IPS-15b (cell line): ENCODE measurements around the gene PGS1.

Experiments
- H3K27me3 ChIP-seq: one replicate; pipeline ENCODE4 v1.6.1; 2013; ENCODE audit warnings: low read length; ENCODE audit not compliant: control insufficient read depth, insufficient read depth
- H3K36me3 ChIP-seq: one replicate; pipeline ENCODE4 v1.6.1; 2013; ENCODE audit warnings: low read length; ENCODE audit not compliant: control insufficient read depth, insufficient read depth
- H3K4me1 ChIP-seq: one replicate; pipeline ENCODE4 v1.6.1; 2013; ENCODE audit warnings: mild to moderate bottlenecking, low read length; ENCODE audit not compliant: control insufficient read depth, insufficient read depth
- H3K4me3 ChIP-seq: one replicate; pipeline ENCODE4 v1.5.1; 2013; ENCODE audit warnings: low read depth, low read length
- H3K9ac ChIP-seq: one replicate; pipeline ENCODE4 v1.6.1; 2013; ENCODE audit warnings: low read depth, mild to moderate bottlenecking, low read length
- H3K9me3 ChIP-seq: one replicate; pipeline ENCODE4 v1.6.1; 2013; ENCODE audit warnings: mild to moderate bottlenecking, low read length; ENCODE audit not compliant: control insufficient read depth, insufficient read depth

PGS1 gene

GRCh38 chr17:78359997-78360370 is 18.5 kb upstream of the PGS1 start, which contains the start of gene SOCS3:
Gene SOCS3, minus strand, starts transcription at chr17:78360077. Its CDS starts 982 bp downstream, at chr17:78359095.
- Histone ChIP-seq H3K4me3 (peak within 1 kb of the TSS; percentile 65), H3K36me3 (no peaks in the 10 kb centered on the region), H3K9me3 (no peaks in the 10 kb centered on the region), H3K27me3 (peaks cover 42% of the 10 kb centered on the region), H3K9ac (no peak within 1 kb of the TSS), H3K4me1 (peaks cover 19% of the 10 kb centered on the region)

DNA sequence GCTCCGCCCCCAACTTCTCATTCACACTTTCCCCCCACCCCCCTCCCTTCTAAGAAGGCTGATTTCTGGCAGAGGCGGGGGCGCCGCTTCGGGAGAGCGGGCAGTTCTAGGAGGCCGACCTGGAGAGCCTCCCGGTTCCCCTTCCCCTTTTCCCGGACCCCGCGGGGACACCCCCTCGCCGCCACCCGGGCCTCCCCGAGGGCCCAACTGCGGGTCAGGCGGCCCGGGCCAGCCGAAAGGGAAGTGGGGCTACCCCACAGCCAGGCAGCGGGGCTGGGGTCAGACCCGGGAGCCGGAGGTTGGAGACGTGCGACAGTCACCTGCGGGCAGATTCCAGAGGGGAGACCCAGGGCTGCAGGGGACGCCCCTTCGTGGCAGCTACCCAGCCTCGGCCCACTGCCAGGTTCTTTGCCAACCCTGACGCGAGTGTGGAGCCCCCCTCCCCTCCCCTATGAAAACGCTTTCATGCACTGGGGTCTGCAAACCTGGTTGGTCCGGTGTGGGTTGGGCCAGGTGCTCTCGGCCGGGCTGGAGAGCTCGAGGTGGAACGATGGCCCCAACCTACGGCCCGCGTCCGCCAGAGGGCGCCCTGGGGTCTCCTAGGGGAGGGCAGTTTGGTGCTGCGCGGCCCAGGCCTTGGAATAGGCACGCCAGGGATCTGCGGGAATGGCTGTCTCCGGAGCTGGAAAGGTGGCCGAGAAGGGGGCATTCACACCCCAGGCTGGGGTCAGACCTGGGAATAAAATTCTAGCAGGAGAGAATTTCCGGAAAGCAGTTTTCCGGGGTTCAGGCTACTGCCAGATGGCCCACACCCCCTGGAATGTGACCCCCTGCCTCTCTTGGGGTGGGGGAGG is 17.9 kb upstream of the PGS1 start:
- peaks cover 36% of the 10 kb centered on the region for H3K27me3 ChIP-seq
- peaks cover 20% of the 10 kb centered on the region for H3K4me1 ChIP-seq
- H3K36me3 ChIP-seq, result no peaks in the 10 kb centered on the region
- H3K9ac ChIP-seq, result no peak overlapping the region
- no peaks in the 10 kb centered on the region for H3K9me3 ChIP-seq
- H3K4me3 ChIP-seq, result peak overlapping the region; percentile 65

GRCh38 chr17:78361225-78361701 is 17.2 kb upstream of the PGS1 start:
- peak overlapping the region; percentile 65 for H3K4me3 ChIP-seq
- H3K9me3 ChIP-seq, result no peaks in the 10 kb centered on the region
- peaks cover 32% of the 10 kb centered on the region for H3K27me3 ChIP-seq
- no peak overlapping the region for H3K9ac ChIP-seq
- H3K36me3 ChIP-seq, result no peaks in the 10 kb centered on the region
- H3K4me1 ChIP-seq, result peaks cover 21% of the 10 kb centered on the region

- no peaks in the 10 kb centered on the region for H3K9me3 ChIP-seq
- peaks cover 27% of the 10 kb centered on the region for H3K27me3 ChIP-seq
- peaks cover 26% of the 10 kb centered on the region for H3K4me1 ChIP-seq
- no peak overlapping the region for H3K9ac ChIP-seq
- H3K4me3 ChIP-seq, result no peak overlapping the region
- no peaks in the 10 kb centered on the region for H3K36me3 ChIP-seq
Observed at GRCh38 chr17:78362232-78362631, 16.2 kb upstream of the PGS1 start.

GRCh38 chr17:78362671-78363070 is 15.8 kb upstream of the PGS1 start:
- Histone ChIP-seq H3K4me1 (peaks cover 29% of the 10 kb centered on the region), H3K27me3 (peaks cover 22% of the 10 kb centered on the region), H3K9me3 (no peaks in the 10 kb centered on the region), H3K36me3 (no peaks in the 10 kb centered on the region), H3K4me3 (no peak overlapping the region), H3K9ac (no peak overlapping the region)

DNA sequence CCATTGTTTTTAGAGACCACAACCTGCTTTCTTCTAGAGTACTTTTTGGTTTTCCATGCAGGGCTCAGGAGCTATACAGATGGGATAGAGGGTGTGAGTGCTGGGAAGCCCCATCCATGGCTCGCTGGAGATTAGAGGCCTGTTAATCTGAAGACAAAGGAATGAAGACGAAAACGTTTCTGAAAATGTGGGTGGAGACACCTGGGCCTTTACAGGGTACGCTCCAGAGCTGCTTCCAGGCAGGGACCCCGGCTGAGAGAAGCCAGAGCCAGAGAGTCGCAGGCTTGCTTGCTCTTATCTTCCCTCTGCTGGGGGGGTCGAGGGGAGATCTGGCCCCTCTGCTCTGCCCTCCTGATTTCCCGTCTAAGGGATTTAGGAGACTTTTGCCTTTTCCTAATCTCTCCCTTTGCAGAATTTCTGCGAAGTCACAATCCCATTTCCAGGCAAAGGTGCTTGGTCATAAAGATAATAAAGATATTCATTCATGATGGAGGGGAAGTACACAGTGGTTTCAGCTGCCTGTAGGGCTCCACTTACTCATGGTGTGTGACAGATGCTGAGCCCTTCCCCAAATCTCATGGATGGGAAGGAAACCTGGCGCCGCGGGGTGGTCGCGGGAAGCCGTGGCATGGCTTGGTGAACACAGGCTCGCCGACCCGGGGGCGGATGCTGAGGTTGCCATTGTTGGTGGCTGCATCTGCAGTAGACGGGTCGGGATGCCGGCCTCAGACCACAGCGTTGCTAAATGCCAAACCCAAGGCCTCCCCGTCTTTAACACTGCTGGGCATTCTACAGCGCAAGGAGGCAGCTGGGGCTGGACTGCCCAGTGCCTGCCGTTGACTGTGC is 13.8 kb upstream of the PGS1 start:
- Histone ChIP-seq H3K4me1 (peaks cover 31% of the 10 kb centered on the region), H3K9me3 (no peaks in the 10 kb centered on the region), H3K27me3 (peaks cover 4% of the 10 kb centered on the region), H3K9ac (peak overlapping the region; percentile 16), H3K36me3 (no peaks in the 10 kb centered on the region), H3K4me3 (peak overlapping the region; percentile 18)

DNA sequence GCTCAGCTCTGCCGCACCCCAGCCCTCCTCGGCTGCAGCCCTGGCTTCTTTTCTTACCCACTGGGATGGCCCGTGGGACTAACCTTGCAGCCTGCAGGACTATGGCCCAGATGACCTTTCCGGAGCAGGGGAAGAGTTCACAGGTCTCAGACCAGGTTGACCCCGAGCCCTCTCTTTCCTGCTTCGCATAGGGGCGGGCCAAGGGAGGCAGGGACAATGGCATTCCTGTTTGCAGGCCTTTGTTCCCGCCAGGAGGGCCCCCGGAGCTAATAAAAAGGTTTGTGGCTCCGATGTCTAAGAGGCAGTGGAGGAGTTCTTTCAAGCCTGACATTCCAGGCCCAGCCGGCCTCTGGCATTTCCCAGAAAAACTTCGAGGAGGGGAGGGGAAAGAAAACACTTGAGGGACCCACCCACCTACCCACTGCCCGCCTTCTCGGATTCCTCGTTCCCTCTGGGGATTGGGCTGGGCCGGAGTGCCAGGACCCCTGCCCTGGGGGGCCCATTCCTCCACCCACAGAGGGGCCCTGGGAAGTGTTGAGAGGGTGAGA is 12.8 kb upstream of the PGS1 start:
- H3K9ac ChIP-seq, result peak overlapping the region; percentile 16
- no peaks in the 10 kb centered on the region for H3K9me3 ChIP-seq
- H3K27me3 ChIP-seq, result peaks cover 4% of the 10 kb centered on the region
- H3K4me1 ChIP-seq, result peaks cover 35% of the 10 kb centered on the region
- peak overlapping the region; percentile 18 for H3K4me3 ChIP-seq
- H3K36me3 ChIP-seq, result no peaks in the 10 kb centered on the region

DNA sequence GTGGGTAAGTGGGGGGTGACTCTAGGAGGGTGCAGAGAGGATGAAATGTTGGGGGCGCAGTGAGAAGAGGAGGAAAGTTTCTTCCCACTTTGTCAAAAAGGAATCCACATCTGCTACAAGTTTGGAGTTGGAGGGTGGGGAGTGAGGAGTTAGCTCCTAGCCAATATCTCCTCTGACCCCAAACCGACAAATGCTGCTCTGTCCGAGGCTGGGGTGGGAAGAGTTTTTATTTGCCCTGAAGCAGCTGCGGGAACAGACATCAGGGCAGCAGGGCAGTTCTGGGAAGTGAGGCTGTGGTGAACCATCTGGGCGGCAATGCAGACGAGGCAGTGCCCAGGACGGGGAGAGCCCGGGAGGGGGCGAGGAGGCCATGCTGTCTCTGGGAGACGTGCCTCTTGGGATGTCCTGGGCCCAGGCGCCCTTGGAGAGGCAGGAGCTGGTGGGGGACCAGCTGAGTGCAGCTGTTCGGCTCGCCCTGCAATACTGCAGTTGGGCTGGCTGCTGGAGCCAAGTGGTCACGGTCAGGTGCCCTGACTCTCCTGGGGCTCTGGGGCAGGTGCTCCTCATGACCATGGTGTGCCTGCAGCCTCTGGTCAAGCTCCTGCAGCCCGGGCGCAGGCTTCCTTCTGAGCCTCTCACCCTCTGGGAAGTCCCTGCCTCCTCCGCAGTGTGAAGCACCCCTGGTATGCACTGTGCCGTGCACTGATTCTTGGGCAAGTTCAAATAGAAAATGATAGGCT is 12.2 kb upstream of the PGS1 start:
- Histone ChIP-seq H3K4me1 (peaks cover 34% of the 10 kb centered on the region), H3K9me3 (no peaks in the 10 kb centered on the region), H3K36me3 (no peaks in the 10 kb centered on the region), H3K9ac (no peak overlapping the region), H3K4me3 (no peak overlapping the region), H3K27me3 (peaks cover 3% of the 10 kb centered on the region)

DNA sequence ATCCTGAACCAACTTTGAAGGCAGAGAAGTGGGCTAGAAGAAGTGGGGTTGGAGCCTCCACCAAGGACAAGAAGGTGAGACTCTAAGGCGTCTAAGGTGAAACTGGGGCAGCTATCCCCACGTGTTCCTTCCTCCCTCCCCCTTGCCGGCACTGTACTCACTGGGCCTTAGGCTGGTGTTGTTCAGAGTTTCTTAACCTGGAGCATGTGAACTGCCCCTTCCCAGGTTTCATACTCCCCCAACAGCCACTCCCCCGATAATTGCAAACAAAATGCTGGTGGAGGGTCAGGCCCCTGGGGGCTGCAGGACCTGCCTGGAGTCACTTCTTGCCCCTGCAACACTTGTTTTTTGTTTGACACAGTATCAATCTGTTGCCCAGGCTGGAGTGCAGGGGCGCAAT is 11.3 kb upstream of the PGS1 start:
- Histone ChIP-seq H3K27me3 (peaks cover 2% of the 10 kb centered on the region), H3K9ac (no peak overlapping the region), H3K36me3 (no peaks in the 10 kb centered on the region), H3K4me3 (no peak overlapping the region), H3K9me3 (no peaks in the 10 kb centered on the region), H3K4me1 (peaks cover 31% of the 10 kb centered on the region)

DNA sequence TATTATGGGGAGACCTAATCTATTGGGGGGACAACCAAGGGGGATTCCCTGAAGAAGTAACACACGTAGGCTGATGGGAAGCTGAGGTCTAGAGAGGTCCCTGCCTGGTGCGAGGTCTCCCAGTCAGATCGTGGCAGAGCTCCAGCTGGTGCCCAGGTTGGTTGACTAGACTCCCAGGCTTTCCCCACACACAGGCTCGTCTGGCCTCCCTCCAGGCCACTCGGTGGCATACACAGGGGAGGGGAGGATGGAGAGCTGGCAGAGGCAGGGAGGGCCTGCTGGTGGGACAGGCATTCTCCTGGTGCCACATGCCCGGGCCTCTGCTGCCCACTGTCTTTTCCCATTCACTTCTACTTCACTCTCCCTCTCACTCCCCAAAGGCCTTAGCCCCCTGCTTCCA is 10.1 kb upstream of the PGS1 start:
- Histone ChIP-seq H3K4me3 (no peak overlapping the region), H3K27me3 (peaks cover 2% of the 10 kb centered on the region), H3K9ac (no peak overlapping the region), H3K36me3 (no peaks in the 10 kb centered on the region), H3K9me3 (no peaks in the 10 kb centered on the region), H3K4me1 (peaks cover 31% of the 10 kb centered on the region)

GRCh38 chr17:78368854-78369495 is 9.5 kb upstream of the PGS1 start:
- Histone ChIP-seq H3K4me3 (no peak overlapping the region), H3K9ac (no peak overlapping the region), H3K27me3 (no peaks in the 10 kb centered on the region), H3K4me1 (peaks cover 31% of the 10 kb centered on the region), H3K36me3 (no peaks in the 10 kb centered on the region), H3K9me3 (no peaks in the 10 kb centered on the region)
